ENCODE results near the gene GLIS1. TPM values are rescaled to one million over a fixed set of nuclear protein-coding genes. Genes with fewer than 3 reads are reported as not detected.

The GLIS1 gene
- polyA plus RNA-seq, 1 experiment, result 1.9 TPM

DNA sequence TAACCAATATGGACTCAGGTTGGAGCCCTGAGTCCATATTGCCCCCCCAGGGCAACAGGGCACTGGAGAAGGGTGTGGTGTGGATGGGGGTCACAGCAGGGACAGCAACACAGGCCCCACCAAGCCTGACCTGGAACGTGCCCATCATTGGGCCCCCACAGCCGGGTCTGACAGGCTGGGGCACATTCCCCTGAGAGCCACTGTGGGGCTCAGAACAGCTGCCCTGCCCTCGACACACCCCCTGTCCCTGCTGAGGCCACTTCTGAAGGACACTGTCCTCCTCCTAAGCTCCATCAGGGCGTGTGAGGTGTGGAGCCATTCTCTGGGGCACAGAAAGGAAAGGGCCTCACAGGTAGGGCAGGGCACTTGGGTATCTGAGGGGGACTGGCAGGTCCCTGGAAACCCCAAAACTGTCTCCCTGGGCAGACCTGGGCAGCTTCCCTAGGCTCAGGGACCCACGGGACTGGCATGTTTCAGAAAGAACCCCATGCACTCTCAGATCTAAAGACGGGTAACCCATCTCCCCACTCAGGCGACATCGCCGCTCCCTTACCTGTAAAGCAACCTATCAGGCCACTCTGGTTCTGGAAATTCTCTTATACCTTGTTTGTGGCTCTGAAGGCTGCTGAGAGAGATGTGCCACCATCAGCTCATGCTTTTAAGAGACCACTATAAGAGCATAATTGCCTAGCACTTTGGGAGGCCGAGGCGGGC lies 184.2 kb downstream of the GLIS1 start:
- Histone ChIP-seq H3K36me3 (ENCODE audit: control insufficient read depth, insufficient read depth, low read length) (no peaks in the 10 kb centered on the region), H3K4me3 (ENCODE audit: low read depth, low read length) (no peak overlapping the region), H3K27me3 (ENCODE audit: control insufficient read depth, insufficient read depth, low read length) (no peaks in the 10 kb centered on the region)
- ChIA-PET CTCF (no interaction called here), POLR2A (no interaction called here)
- TF ChIP-seq, protein P1, sequence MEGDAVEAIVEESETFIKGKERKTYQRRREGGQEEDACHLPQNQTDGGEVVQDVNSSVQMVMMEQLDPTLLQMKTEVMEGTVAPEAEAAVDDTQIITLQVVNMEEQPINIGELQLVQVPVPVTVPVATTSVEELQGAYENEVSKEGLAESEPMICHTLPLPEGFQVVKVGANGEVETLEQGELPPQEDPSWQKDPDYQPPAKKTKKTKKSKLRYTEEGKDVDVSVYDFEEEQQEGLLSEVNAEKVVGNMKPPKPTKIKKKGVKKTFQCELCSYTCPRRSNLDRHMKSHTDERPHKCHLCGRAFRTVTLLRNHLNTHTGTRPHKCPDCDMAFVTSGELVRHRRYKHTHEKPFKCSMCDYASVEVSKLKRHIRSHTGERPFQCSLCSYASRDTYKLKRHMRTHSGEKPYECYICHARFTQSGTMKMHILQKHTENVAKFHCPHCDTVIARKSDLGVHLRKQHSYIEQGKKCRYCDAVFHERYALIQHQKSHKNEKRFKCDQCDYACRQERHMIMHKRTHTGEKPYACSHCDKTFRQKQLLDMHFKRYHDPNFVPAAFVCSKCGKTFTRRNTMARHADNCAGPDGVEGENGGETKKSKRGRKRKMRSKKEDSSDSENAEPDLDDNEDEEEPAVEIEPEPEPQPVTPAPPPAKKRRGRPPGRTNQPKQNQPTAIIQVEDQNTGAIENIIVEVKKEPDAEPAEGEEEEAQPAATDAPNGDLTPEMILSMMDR (IDR thresholded peaks at IDR 0.05; ENCODE audit: insufficient read depth, low read depth, low read length), result no peak
- DNase-seq (ENCODE audit: low read depth), result no peak

DNA sequence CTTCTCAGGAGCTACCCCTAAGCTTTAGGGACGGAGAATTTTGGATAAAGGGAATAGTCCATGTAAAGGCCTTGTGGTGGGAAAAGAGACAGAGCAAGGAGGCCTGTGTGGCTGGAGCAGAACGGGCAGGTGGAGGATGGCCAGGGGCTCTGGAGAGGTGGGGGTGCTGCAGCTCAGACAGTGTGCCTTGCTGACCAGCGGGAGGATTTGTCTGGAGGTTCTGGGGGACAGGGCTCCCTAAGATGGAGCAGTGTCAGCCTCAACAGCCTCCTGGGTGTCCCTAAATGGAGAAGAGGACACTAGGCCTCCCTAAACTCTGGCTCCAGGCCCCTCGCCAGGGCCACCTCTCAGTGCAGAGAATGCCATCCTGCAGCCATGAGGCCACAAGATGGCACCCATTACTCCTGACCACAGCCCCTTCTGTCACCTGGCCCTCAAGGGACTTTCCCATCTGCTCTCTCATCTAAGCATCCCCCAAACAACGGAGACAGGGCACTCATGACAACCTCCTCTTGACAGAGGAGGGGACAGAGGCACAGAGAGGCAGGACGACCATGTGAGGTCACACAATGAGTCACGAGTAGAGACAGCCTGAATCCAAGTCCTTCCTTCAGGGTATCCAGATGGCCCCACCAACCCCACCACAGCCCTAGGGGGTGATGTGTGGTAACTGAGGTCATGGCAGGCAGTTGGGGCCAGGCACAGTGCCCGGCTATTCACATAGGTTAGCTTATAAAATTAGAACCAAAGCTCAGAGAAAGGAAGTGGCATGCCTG lies 185.0 kb downstream of the GLIS1 start:
- CTCF ChIA-PET, result no interaction called here
- POLR2A ChIA-PET, result no interaction called here
- Histone ChIP-seq H3K4me3 (ENCODE audit: low read depth, low read length) (no peak overlapping the region), H3K36me3 (ENCODE audit: control insufficient read depth, insufficient read depth, low read length) (no peaks in the 10 kb centered on the region), H3K27me3 (ENCODE audit: control insufficient read depth, insufficient read depth, low read length) (no peaks in the 10 kb centered on the region)
- DNase-seq (ENCODE audit: low read depth), result no peak
- TF ChIP-seq, protein P1 (IDR thresholded peaks at IDR 0.05; ENCODE audit: insufficient read depth, low read depth, low read length), result no peak

DNA sequence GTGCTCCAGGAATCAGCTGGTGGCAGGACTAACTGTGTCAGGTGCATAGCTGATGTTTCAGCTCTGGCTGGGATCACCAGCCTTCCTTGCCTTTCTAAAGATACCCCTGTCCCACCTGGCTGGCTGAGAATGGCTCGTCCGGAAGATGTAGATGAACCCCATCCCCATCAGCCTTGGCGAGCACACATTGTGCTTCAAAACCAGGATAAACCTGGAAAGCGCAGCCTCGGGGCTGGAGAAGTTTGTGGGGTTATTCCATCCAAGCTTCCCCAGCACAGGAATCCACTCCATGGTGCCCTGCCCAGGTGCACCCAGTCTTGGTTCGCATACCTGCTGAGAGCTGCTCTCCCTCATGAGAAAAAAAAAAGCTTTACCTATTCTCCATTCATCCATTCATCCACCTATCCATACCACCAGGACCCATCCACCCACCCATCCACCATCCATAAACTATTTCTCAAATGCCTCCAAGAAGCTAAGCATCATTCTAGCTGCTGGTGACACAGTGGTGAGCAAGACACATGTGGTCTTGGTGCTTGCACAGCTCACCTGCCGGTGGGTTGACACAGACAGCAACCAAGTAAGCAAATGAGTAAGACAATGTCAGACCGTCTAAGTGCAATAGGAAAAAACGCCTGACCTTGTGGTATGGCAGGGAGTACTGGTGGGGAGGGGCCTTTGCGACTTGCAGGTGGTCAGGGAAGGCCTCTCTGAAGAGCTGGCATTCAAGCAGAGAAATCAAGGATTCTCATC lies 185.8 kb downstream of the GLIS1 start:
- TF ChIP-seq, protein P1 (IDR thresholded peaks at IDR 0.05; ENCODE audit: insufficient read depth, low read depth, low read length), result no peak
- no peaks in the 10 kb centered on the region for H3K27me3 ChIP-seq (ENCODE audit: control insufficient read depth, insufficient read depth, low read length)
- no peaks in the 10 kb centered on the region for H3K36me3 ChIP-seq (ENCODE audit: control insufficient read depth, insufficient read depth, low read length)
- no peak overlapping the region for H3K4me3 ChIP-seq (ENCODE audit: low read depth, low read length)
- DNase-seq (ENCODE audit: low read depth), result no peak
- POLR2A ChIA-PET, result no interaction called here
- CTCF ChIA-PET, result no interaction called here

DNA sequence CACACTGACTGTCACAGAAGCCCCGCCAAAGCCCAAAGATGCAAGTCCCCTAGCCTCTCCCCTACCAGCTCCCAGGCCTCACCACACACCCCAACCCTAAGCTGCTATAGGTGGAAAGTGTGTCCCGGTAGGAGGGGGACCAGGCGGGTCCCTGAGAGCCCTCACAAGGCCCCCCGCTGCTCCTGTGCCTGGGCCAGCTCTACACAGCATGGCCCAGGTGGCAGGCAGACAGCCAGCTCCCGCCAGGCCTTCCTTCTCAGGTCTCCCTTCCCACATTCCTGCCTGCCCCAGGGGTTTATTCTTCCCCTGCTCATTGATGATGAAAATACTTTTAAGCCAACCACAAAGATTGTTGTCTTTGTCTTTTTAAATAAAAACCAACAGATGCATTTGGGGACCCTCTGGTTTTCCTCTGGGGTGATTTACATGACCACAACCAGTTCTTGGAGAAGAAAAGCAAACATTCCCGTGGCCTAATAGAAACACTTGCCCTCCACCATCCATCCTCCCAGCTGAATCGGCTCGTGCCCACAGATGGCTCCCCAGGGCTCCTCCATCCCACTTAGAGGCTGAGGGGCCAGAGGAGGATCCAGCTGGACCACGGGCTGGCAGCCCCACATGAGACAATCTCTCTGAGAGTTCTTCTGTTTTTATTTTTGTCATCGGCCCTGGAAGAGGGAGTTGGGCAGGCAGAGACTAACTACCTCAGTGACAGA lies 186.7 kb downstream of the GLIS1 start:
- CTCF ChIA-PET, result no interaction called here

More for the DNA sequence above, 186.7 kb downstream of the GLIS1 start:
- TF ChIP-seq, protein P1 (IDR thresholded peaks at IDR 0.05; ENCODE audit: insufficient read depth, low read depth, low read length), result no peak
- Histone ChIP-seq H3K27me3 (ENCODE audit: control insufficient read depth, insufficient read depth, low read length) (no peaks in the 10 kb centered on the region), H3K4me3 (ENCODE audit: low read depth, low read length) (no peak overlapping the region), H3K36me3 (ENCODE audit: control insufficient read depth, insufficient read depth, low read length) (no peaks in the 10 kb centered on the region)
- no peak for DNase-seq (ENCODE audit: low read depth)
- POLR2A ChIA-PET, result no interaction called here

Data from BJ (cell line).